HepG2 (cell line): ENCODE measurements around the gene VPS11. TPM values are rescaled to one million over a fixed set of nuclear protein-coding genes. Genes with fewer than 3 reads are reported as not detected.

ENCODE experiments used
- AFF4 ChIP-seq: sonication (generic); formaldehyde crosslinking; IDR thresholded peaks from 2 replicates; pipeline ENCODE4 v1.4.0; 2020; ENCODE audit warnings: missing genetic modification reagents
- DMAP1 ChIP-seq: IDR thresholded peaks from 2 replicates; pipeline ENCODE4 v1.6.1; 2016
- HMGXB3 ChIP-seq: sonication (generic); formaldehyde crosslinking; IDR thresholded peaks from 2 replicates; pipeline ENCODE4 v1.4.0; 2020; ENCODE audit warnings: missing genetic modification reagents, borderline replicate concordance
- MAF1 ChIP-seq: sonication (generic); formaldehyde crosslinking; IDR thresholded peaks from 2 replicates; pipeline ENCODE4 v1.5.0; 2020; ENCODE audit warnings: missing genetic modification reagents, borderline replicate concordance
- U2AF1 ChIP-seq: fragments of 200-400 bp; formaldehyde crosslinking; optimal IDR thresholded peaks from 2 replicates; pipeline ENCODE3; 2017; ENCODE audit warnings: mild to moderate bottlenecking, low read depth, low read length
- ZNF331 ChIP-seq: sonication (generic); formaldehyde crosslinking; IDR thresholded peaks from 2 replicates; pipeline ENCODE4 v1.4.0; 2020; ENCODE audit warnings: missing genetic modification reagents
- ZNF33B ChIP-seq: sonication (generic); formaldehyde crosslinking; IDR thresholded peaks from 2 replicates; pipeline ENCODE4 v1.5.1; 2020; ENCODE audit warnings: mild to moderate bottlenecking, missing genetic modification reagents
- polyA plus RNA-seq, 8 experiments: library from polyadenylated mRNA; depleted of rRNA in 3 of 8; stranded (reverse) in 7 of 8; unstranded in 1 of 8; fragments of >200 nt; fragmentation: Illumina TruSeq in 4 of 8; extraction: Trizol in 4 of 8; gene quantifications; 2 replicates each; pipeline versions ENCODE4 v1.2.1 to v1.2.3, GENCODE V29; 2011 to 2016; ENCODE audit warnings: low read depth in 4 of 8, missing spikeins in 1 of 8, mixed read lengths in 1 of 8; ENCODE audit not compliant: insufficient read depth in 1 of 8
- total RNA-seq, 5 experiments: library from RNA; depleted of rRNA; stranded (reverse); fragments of >200 nt; fragmentation: Illumina TruSeq; extraction: Trizol; gene quantifications; 2 replicates each; pipeline ENCODE4 v1.2.3, GENCODE V29; 2016; ENCODE audit warnings: low read depth in 1 of 5
- TF ChIP-seq, protein P1 (sequence below), 2 experiments: sonication (generic) in 1 of 2; formaldehyde crosslinking in 1 of 2; IDR thresholded peaks; 2 replicates each; pipeline versions ENCODE4 v1.4.0 to v1.6.1; 2018 to 2020; ENCODE audit warnings: missing genetic modification reagents in 2 of 2, borderline replicate concordance in 1 of 2, low read depth in 1 of 2, mild to moderate bottlenecking in 1 of 2, missing biosample characterization in 1 of 2
- TF ChIP-seq, protein P2 (sequence below): sonication (generic); formaldehyde crosslinking; IDR thresholded peaks from one replicate; pipeline ENCODE4 v1.5.1; 2020; ENCODE audit warnings: mild to moderate bottlenecking, missing genetic modification reagents; ENCODE audit errors: not compliant biosample characterization

VPS11 gene
- total and polyA plus RNA-seq, 2 of the 13 experiments (the other 11 are each of a cell fraction or from before 2014, with no cell fraction given): 13.7 to 21.6 TPM

DNA sequence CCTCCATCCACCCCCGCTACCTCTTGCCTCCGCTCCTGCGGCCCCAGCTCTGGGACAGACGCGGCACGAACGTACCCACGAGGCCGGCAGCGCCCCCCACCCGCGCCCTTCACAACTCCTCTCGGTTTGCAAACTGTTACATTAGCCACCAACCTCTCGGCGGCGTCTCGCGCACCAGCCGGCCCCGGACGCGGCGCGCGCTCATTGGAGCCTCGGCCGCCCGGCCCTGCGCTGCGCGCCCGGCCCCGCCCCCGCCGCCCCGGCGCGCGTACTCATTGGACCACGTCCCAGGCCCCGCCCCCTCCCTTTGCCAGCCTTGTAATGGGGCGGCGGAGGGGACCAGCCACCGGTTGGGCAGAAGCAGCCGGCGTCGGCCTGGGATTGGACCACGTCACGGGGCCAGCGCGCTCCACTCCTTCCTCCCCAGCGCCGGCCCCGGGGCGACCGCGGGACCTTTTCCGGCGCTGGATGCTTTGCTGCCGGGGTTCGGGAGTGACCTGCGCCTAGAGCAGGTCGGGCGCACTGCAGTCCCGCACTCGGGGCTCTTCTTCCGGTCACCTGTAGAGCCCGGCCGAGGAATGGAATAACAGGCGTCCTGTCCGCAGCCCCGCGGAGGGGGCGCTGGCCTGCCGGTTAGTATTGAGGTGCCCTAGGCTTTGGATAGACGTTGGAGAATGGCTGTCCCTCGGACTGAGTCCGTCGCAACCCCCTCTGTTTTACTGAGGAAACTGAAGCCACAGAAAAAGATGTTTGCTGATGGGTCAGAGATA is 10.4 kb upstream of the VPS11 start, which contains the start of gene HYOU1 (continued):
- TF ChIP-seq AFF4 (CRISPR knock-in tag) (no peak), DMAP1 (CRISPR knock-in tag) (peak; percentile 56), HMGXB3 (CRISPR knock-in tag) (no peak), U2AF1 (peak; percentile 50), ZNF33B (CRISPR knock-in tag) (no peak), MAF1 (no peak), ZNF331 (CRISPR knock-in tag) (0 out of 2 replicates have a peak, but pooled peaks have one; percentile 37)
- TF ChIP-seq, protein P1, sequence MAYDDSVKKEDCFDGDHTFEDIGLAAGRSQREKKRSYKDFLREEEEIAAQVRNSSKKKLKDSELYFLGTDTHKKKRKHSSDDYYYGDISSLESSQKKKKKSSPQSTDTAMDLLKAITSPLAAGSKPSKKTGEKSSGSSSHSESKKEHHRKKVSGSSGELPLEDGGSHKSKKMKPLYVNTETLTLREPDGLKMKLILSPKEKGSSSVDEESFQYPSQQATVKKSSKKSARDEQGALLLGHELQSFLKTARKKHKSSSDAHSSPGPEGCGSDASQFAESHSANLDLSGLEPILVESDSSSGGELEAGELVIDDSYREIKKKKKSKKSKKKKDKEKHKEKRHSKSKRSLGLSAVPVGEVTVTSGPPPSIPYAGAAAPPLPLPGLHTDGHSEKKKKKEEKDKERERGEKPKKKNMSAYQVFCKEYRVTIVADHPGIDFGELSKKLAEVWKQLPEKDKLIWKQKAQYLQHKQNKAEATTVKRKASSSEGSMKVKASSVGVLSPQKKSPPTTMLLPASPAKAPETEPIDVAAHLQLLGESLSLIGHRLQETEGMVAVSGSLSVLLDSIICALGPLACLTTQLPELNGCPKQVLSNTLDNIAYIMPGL (CRISPR knock-in tag; IDR thresholded peaks at IDR 0.05; ENCODE audit: borderline replicate concordance in 1 of 2, low read depth in 1 of 2): 0 out of 4 replicates have a peak, but pooled peaks of 1 of the 2 experiments have one; percentile 42
- TF ChIP-seq, protein P2, sequence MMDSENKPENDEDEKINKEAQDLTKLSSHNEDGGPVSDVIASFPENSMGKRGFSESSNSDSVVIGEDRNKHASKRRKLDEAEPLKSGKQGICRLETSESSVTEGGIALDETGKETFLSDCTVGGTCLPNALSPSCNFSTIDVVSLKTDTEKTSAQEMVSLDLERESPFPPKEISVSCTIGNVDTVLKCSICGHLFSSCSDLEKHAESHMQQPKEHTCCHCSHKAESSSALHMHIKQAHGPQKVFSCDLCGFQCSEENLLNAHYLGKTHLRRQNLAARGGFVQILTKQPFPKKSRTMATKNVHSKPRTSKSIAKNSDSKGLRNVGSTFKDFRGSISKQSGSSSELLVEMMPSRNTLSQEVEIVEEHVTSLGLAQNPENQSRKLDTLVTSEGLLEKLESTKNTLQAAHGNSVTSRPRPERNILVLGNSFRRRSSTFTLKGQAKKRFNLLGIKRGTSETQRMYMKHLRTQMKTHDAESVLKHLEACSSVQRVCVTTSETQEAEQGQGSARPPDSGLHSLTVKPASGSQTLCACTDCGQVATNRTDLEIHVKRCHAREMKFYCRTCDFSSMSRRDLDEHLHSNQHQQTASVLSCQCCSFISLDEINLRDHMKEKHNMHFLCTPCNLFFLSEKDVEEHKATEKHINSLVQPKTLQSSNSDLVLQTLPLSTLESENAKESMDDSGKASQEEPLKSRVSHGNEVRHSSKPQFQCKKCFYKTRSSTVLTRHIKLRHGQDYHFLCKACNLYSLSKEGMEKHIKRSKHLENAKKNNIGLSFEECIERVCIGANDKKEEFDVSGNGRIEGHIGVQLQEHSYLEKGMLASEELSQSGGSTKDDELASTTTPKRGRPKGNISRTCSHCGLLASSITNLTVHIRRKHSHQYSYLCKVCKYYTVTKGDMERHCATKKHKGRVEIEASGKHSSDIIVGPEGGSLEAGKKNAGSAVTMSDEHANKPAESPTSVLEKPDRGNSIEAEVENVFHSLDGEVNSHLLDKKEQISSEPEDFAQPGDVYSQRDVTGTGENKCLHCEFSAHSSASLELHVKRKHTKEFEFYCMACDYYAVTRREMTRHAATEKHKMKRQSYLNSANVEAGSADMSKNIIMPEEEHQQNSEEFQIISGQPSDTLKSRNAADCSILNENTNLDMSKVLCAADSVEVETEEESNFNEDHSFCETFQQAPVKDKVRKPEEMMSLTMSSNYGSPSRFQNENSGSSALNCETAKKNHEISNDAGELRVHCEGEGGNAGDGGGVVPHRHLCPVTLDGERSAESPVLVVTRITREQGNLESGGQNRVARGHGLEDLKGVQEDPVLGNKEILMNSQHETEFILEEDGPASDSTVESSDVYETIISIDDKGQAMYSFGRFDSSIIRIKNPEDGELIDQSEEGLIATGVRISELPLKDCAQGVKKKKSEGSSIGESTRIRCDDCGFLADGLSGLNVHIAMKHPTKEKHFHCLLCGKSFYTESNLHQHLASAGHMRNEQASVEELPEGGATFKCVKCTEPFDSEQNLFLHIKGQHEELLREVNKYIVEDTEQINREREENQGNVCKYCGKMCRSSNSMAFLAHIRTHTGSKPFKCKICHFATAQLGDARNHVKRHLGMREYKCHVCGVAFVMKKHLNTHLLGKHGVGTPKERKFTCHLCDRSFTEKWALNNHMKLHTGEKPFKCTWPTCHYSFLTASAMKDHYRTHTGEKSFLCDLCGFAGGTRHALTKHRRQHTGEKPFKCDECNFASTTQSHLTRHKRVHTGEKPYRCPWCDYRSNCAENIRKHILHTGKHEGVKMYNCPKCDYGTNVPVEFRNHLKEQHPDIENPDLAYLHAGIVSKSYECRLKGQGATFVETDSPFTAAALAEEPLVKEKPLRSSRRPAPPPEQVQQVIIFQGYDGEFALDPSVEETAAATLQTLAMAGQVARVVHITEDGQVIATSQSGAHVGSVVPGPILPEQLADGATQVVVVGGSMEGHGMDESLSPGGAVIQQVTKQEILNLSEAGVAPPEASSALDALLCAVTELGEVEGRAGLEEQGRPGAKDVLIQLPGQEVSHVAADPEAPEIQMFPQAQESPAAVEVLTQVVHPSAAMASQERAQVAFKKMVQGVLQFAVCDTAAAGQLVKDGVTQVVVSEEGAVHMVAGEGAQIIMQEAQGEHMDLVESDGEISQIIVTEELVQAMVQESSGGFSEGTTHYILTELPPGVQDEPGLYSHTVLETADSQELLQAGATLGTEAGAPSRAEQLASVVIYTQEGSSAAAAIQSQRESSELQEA (CRISPR knock-in tag): no peak
